ENCODE data around the gene ACER3. TPM values are rescaled to one million over a fixed set of nuclear protein-coding genes. Genes with fewer than 3 reads are reported as not detected.
"Not testable (repeated sequence)": the region's sequence is repeated elsewhere in the genome, so short reads cannot be mapped to it uniquely, and the experiment has no call there.

ACER3 gene
- total and polyA plus RNA-seq, 2 donors (not counting 1 experiment from before 2014, with no cell fraction given), result 3.3 to 12.9 TPM

DNA sequence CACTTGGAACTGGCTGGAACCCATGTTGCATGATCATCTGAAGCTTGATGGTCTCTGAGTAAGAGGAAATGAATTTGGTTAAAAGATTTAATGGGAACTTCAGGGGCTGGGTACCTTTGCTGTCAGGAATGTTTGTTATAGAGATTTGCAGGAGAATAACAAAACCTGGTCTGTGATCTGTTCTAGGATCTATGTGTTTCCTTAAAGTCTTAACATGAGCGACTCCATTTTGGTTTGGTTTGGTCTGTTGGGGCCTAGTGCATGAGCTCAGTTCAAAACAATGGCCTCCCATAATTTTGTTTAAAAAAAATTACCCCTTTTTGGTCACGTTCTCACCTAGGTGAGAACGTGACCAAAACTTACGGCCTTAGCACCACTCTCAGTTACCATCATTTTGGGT lies 49.5 kb upstream of the ACER3 start:
- Mint-ChIP-seq H3K27me3 (peaks cover 7% of the 10 kb centered on the region), H3K4me3 (no peak overlapping the region), H3K9me3 (ENCODE audit: insufficient read depth) (peaks cover 6% of the 10 kb centered on the region), H3K4me1 (no peaks in the 10 kb centered on the region), H3K27ac (no peak overlapping the region)
- ATAC-seq (ENCODE audit: low read depth) (no peak), DNase-seq (no peak)
- ChIA-PET POLR2A (interaction anchor here (0.6 kb wide), 1 partner anchor 109 kb away, joined by 6 read pairs; no protein-coding TSS in a partner anchor), CTCF (interaction anchor here (1.3 to 7.0 kb wide), 4 partner anchors 9 to 279 kb away, joined by 3 to 96 read pairs (median 6); no protein-coding TSS in a partner anchor)
- WGBS (ENCODE audit: insufficient coverage), result 93% methylated on average over 3 of the region's 4 CpGs
- H3K27ac ChIP-seq (ENCODE audit: low read length in 2 of 2), result no peak overlapping the region
- no peaks in the 10 kb centered on the region for H3K36me3 ChIP-seq (replicated peaks in 1 of 2; ENCODE audit: control extremely low read depth in 1 of 2, control insufficient read depth in 1 of 2, extremely low read depth in 1 of 2, insufficient read depth in 2 of 2, low read length in 1 of 2)
- no peak for TF ChIP-seq EZH2 (IDR thresholded peaks at IDR 0.05; ENCODE audit: borderline replicate concordance, insufficient read depth, low read depth, low read length, poor library complexity, severe bottlenecking)
- TF ChIP-seq CTCF (IDR thresholded peaks at IDR 0.05), result no peak
- H3K4me1 ChIP-seq (ENCODE audit: control insufficient read depth in 2 of 2, insufficient read depth in 2 of 2, low read length in 2 of 2), result peaks cover 0 to 5% of the 10 kb centered on the region in 2 donors
- H3K4me3 ChIP-seq (ENCODE audit: control extremely low read depth in 1 of 5, extremely low read depth in 1 of 5, insufficient read depth in 1 of 5, low read depth in 2 of 5, low read length in 4 of 5), result no peak overlapping the region
- H2AFZ ChIP-seq (ENCODE audit: insufficient read depth, low read depth, low read length, poor library complexity, severe bottlenecking), result peak overlapping the region; percentile 43
- H3K4me2 ChIP-seq (replicated peaks; ENCODE audit: low read depth, low read length, poor library complexity, severe bottlenecking), result no peak overlapping the region
- no peaks in the 10 kb centered on the region for H3K79me2 ChIP-seq (ENCODE audit: control insufficient read depth, insufficient read depth, low read length)
- intact Hi-C loops (cut with micrococcal nuclease), result no loop called here
- H3K9ac ChIP-seq (ENCODE audit: low read length), result no peak overlapping the region
- H4K20me1 ChIP-seq (ENCODE audit: control insufficient read depth, insufficient read depth, low read length, poor library complexity, severe bottlenecking), result no peaks in the 10 kb centered on the region
- H3K9me3 ChIP-seq (ENCODE audit: control extremely low read depth in 1 of 3, control insufficient read depth in 2 of 3, insufficient read depth in 1 of 3, low read length in 2 of 3), result peaks cover 0 to 13% (median 7%) of the 10 kb centered on the region in 3 donors
- H3K27me3 ChIP-seq (replicated peaks in 1 of 4; ENCODE audit: control extremely low read depth in 1 of 4, control insufficient read depth in 3 of 4, insufficient read depth in 4 of 4, low read length in 3 of 4), result peaks cover 0 to 13% (median 3%) of the 10 kb centered on the region in 4 experiments

DNA sequence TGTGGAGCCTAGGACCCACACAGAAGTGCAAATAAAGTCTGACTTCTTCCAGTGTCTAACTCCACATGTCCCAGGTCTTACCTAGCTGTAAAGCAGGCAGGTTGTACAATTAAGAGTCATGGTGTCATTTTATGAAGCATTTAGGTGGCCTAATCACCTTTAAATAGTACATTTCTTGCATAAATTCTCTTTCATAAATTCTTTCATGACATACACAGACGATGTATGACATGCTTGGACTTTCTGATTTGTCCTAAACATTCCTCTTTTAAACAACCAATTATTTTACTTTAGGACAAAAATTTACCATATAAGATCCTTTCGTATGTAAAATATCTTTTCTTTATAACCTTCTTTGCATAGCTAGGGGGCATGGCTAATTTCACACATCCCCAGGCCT lies 46.3 kb upstream of the ACER3 start:
- ChIA-PET POLR2A (no interaction called here), CTCF (interaction anchor here (1.3 kb wide), 1 partner anchor 105 kb away, joined by 6 read pairs; no protein-coding TSS in a partner anchor)
- H3K36me3 ChIP-seq (replicated peaks in 1 of 2; ENCODE audit: control extremely low read depth in 1 of 2, control insufficient read depth in 1 of 2, extremely low read depth in 1 of 2, insufficient read depth in 2 of 2, low read length in 1 of 2), result no peaks in the 10 kb centered on the region
- no peak for DNase-seq
- intact Hi-C loops (cut with micrococcal nuclease), result no loop called here
- no peak overlapping the region for H2AFZ ChIP-seq (ENCODE audit: insufficient read depth, low read depth, low read length, poor library complexity, severe bottlenecking)
- peaks cover 0 to 15% (median 14%) of the 10 kb centered on the region in 3 donors for H3K9me3 ChIP-seq (ENCODE audit: control extremely low read depth in 1 of 3, control insufficient read depth in 2 of 3, insufficient read depth in 1 of 3, low read length in 2 of 3)
- Mint-ChIP-seq H3K27me3 (peaks cover 1% of the 10 kb centered on the region), H3K9me3 (ENCODE audit: insufficient read depth) (peaks cover 9% of the 10 kb centered on the region), H3K27ac (no peak overlapping the region), H3K4me1 (no peaks in the 10 kb centered on the region), H3K4me3 (no peak overlapping the region)
- WGBS (ENCODE audit: insufficient coverage), result 100% methylated on average over 1 of the region's 2 CpGs
- peaks cover 0 to 4% (median 0%) of the 10 kb centered on the region in 4 experiments for H3K27me3 ChIP-seq (replicated peaks in 1 of 4; ENCODE audit: control extremely low read depth in 1 of 4, control insufficient read depth in 3 of 4, insufficient read depth in 4 of 4, low read length in 3 of 4)
- no peaks in the 10 kb centered on the region for H3K4me1 ChIP-seq (ENCODE audit: control insufficient read depth in 2 of 2, insufficient read depth in 2 of 2, low read length in 2 of 2)
- no peak overlapping the region for H3K4me2 ChIP-seq (replicated peaks; ENCODE audit: low read depth, low read length, poor library complexity, severe bottlenecking)
- H3K27ac ChIP-seq (ENCODE audit: low read length in 2 of 2), result no peak overlapping the region
- H3K4me3 ChIP-seq (ENCODE audit: control extremely low read depth in 1 of 5, extremely low read depth in 1 of 5, insufficient read depth in 1 of 5, low read depth in 2 of 5, low read length in 4 of 5), result no peak overlapping the region
- H4K20me1 ChIP-seq (ENCODE audit: control insufficient read depth, insufficient read depth, low read length, poor library complexity, severe bottlenecking), result no peaks in the 10 kb centered on the region
- TF ChIP-seq EZH2 (IDR thresholded peaks at IDR 0.05; ENCODE audit: borderline replicate concordance, insufficient read depth, low read depth, low read length, poor library complexity, severe bottlenecking) (no peak), CTCF (IDR thresholded peaks at IDR 0.05) (no peak)
- H3K79me2 ChIP-seq (ENCODE audit: control insufficient read depth, insufficient read depth, low read length), result no peaks in the 10 kb centered on the region
- H3K9ac ChIP-seq (ENCODE audit: low read length), result no peak overlapping the region
- no peak for ATAC-seq (ENCODE audit: low read depth)

GRCh38 chr11:76815678-76816077 lies 45.0 kb upstream of the ACER3 start:
- H3K4me1 Mint-ChIP-seq; H3K27me3 ChIP-seq (replicated peaks in 1 of 4; ENCODE audit: control extremely low read depth in 1 of 4, control insufficient read depth in 3 of 4, insufficient read depth in 4 of 4, low read length in 3 of 4); H3K27me3 Mint-ChIP-seq; H3K27ac Mint-ChIP-seq; H3K36me3 ChIP-seq (replicated peaks in 1 of 2; ENCODE audit: control extremely low read depth in 1 of 2, control insufficient read depth in 1 of 2, extremely low read depth in 1 of 2, insufficient read depth in 2 of 2, low read length in 1 of 2); H2AFZ ChIP-seq (ENCODE audit: insufficient read depth, low read depth, low read length, poor library complexity, severe bottlenecking); H3K9me3 Mint-ChIP-seq (ENCODE audit: insufficient read depth); H4K20me1 ChIP-seq (ENCODE audit: control insufficient read depth, insufficient read depth, low read length, poor library complexity, severe bottlenecking); ATAC-seq (ENCODE audit: low read depth); H3K27ac ChIP-seq (ENCODE audit: low read length in 2 of 2); H3K4me3 ChIP-seq (ENCODE audit: control extremely low read depth in 1 of 5, extremely low read depth in 1 of 5, insufficient read depth in 1 of 5, low read depth in 2 of 5, low read length in 4 of 5); H3K9ac ChIP-seq (ENCODE audit: low read length); POLR2A ChIA-PET; H3K4me3 Mint-ChIP-seq; H3K4me1 ChIP-seq (ENCODE audit: control insufficient read depth in 2 of 2, insufficient read depth in 2 of 2, low read length in 2 of 2); H3K79me2 ChIP-seq (ENCODE audit: control insufficient read depth, insufficient read depth, low read length); H3K4me2 ChIP-seq (replicated peaks; ENCODE audit: low read depth, low read length, poor library complexity, severe bottlenecking); intact Hi-C loops (cut with micrococcal nuclease); DNase-seq: not testable (repeated sequence)
- 95% methylated on average over 4 of the region's 7 CpGs for WGBS (ENCODE audit: insufficient coverage)
- CTCF ChIA-PET, result interaction anchor here (1.0 to 1.3 kb wide), 2 partner anchors 103 to 104 kb away, joined by 4 to 6 read pairs; no protein-coding TSS in a partner anchor
- peaks cover 0 to 18% (median 14%) of the 10 kb centered on the region in 3 donors for H3K9me3 ChIP-seq (ENCODE audit: control extremely low read depth in 1 of 3, control insufficient read depth in 2 of 3, insufficient read depth in 1 of 3, low read length in 2 of 3)
